Measurements from ENCODE around the gene USP24.

DNA sequence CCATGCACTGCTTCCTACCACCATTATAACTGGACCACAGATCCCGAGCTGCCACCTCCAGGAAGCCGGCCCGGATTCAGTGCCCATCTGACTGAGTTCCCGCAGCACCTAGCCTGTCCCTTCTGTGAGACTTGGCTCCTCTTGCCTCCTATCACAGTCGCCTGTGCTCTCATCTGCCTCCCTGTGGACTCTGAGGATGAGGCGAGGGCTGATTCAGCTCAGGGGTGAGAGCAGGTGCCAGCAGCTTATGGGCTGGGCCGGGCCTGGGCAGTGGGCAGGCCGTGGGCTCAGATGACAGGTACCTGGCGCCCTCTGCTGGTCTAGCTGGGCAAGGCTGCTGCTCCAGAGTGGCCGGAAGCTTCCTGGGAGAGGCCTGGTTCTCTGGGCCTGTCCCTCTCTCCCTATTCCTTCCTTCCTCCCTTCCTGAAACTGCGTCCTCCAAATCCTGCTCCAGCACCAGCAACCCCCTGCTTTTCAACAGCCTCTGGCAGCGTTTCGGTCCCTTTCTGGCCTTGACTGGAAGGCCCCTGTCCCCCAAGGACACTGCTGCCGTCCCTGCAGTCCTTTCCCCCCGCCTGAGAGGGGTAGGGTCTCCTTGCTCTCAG lies 193.1 kb downstream of the USP24 start:
- TF ChIP-seq, protein P1, sequence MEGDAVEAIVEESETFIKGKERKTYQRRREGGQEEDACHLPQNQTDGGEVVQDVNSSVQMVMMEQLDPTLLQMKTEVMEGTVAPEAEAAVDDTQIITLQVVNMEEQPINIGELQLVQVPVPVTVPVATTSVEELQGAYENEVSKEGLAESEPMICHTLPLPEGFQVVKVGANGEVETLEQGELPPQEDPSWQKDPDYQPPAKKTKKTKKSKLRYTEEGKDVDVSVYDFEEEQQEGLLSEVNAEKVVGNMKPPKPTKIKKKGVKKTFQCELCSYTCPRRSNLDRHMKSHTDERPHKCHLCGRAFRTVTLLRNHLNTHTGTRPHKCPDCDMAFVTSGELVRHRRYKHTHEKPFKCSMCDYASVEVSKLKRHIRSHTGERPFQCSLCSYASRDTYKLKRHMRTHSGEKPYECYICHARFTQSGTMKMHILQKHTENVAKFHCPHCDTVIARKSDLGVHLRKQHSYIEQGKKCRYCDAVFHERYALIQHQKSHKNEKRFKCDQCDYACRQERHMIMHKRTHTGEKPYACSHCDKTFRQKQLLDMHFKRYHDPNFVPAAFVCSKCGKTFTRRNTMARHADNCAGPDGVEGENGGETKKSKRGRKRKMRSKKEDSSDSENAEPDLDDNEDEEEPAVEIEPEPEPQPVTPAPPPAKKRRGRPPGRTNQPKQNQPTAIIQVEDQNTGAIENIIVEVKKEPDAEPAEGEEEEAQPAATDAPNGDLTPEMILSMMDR (IDR thresholded peaks at IDR 0.05): peak; percentile 92
- TF ChIP-seq RAD21 (IDR thresholded peaks at IDR 0.05; ENCODE audit: low read length) (peak; percentile 91), SMC3 (IDR thresholded peaks at IDR 0.05; ENCODE audit: low read depth, low read length) (peak; percentile 83)
- TF ChIP-seq, protein P2, sequence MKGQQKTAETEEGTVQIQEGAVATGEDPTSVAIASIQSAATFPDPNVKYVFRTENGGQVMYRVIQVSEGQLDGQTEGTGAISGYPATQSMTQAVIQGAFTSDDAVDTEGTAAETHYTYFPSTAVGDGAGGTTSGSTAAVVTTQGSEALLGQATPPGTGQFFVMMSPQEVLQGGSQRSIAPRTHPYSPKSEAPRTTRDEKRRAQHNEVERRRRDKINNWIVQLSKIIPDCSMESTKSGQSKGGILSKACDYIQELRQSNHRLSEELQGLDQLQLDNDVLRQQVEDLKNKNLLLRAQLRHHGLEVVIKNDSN (IDR thresholded peaks at IDR 0.05; ENCODE audit: borderline replicate concordance, low read depth): no peak
- TF ChIP-seq, protein P3, sequence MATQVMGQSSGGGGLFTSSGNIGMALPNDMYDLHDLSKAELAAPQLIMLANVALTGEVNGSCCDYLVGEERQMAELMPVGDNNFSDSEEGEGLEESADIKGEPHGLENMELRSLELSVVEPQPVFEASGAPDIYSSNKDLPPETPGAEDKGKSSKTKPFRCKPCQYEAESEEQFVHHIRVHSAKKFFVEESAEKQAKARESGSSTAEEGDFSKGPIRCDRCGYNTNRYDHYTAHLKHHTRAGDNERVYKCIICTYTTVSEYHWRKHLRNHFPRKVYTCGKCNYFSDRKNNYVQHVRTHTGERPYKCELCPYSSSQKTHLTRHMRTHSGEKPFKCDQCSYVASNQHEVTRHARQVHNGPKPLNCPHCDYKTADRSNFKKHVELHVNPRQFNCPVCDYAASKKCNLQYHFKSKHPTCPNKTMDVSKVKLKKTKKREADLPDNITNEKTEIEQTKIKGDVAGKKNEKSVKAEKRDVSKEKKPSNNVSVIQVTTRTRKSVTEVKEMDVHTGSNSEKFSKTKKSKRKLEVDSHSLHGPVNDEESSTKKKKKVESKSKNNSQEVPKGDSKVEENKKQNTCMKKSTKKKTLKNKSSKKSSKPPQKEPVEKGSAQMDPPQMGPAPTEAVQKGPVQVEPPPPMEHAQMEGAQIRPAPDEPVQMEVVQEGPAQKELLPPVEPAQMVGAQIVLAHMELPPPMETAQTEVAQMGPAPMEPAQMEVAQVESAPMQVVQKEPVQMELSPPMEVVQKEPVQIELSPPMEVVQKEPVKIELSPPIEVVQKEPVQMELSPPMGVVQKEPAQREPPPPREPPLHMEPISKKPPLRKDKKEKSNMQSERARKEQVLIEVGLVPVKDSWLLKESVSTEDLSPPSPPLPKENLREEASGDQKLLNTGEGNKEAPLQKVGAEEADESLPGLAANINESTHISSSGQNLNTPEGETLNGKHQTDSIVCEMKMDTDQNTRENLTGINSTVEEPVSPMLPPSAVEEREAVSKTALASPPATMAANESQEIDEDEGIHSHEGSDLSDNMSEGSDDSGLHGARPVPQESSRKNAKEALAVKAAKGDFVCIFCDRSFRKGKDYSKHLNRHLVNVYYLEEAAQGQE (IDR thresholded peaks at IDR 0.05; ENCODE audit: low read depth, low read length): no peak
